ENCODE results near the gene TAB2.

GRCh38 chr6:149336609-149336928 is 19.1 kb downstream of the TAB2 start:
- no peak for TF ChIP-seq LEF1 (IDR thresholded peaks at IDR 0.05; ENCODE audit: borderline replicate concordance)
- no peak for TF ChIP-seq NFRKB (IDR thresholded peaks at IDR 0.05)
- no peak for TF ChIP-seq ARNT (IDR thresholded peaks at IDR 0.05)
